CD4-positive, alpha-beta T cell (primary cell): ENCODE results near the gene PIAS2. TPM values are rescaled to one million over a fixed set of nuclear protein-coding genes. Genes with fewer than 3 reads are reported as not detected.

Experiments used
- ATAC-seq: fragments of 200-7000 bp; cut with Tn5 transposase; one replicate; pipeline ENCODE4 v1.10.0; 2022; ENCODE audit warnings: mild to moderate bottlenecking; ENCODE audit not compliant: poor library complexity
- CTCF ChIA-PET: fragments of 350-600 bp; sonication (Branson Sonifier 250); formaldehyde crosslinking; loops from one replicate; lab custom pipeline; 2021; ENCODE audit warnings: antibody characterized with exemption, inconsistent platforms; lab: Charles Lee
- POLR2A ChIA-PET: fragments of 350-600 bp; sonication (Branson Sonifier 250); formaldehyde crosslinking; loops from one replicate; lab custom pipeline; 2021; ENCODE audit warnings: antibody characterized with exemption, inconsistent platforms; lab: Charles Lee
- DNase-seq, 14 experiments: peaks; one replicate each; pipeline ENCODE4 v3.0.0-alpha.2; 2013 to 2020; ENCODE audit warnings: mixed read lengths in 2 of 14
- H3K27ac ChIP-seq, 2 donors: one replicate each; pipeline versions ENCODE4 v1.5.1 to v1.7.0; 2013; ENCODE audit warnings: low read length in 2 of 2, low read depth in 1 of 2, mild to moderate bottlenecking in 1 of 2
- H3K27me3 ChIP-seq, 2 experiments: 1 replicate in 1 of 2; 2 replicates in 1 of 2; pipeline versions ENCODE4 v1.6.1 to v1.7.0; 2013; ENCODE audit warnings: low read length in 2 of 2, control low read depth in 1 of 2, mild to moderate bottlenecking in 1 of 2, moderate library complexity in 1 of 2; ENCODE audit not compliant: insufficient read depth in 2 of 2, control insufficient read depth in 1 of 2
- H3K36me3 ChIP-seq: one replicate; pipeline ENCODE4 v1.6.1; 2013; ENCODE audit warnings: low read length, control low read depth; ENCODE audit not compliant: insufficient read depth
- H3K4me1 ChIP-seq: one replicate; pipeline ENCODE4 v1.6.1; 2013; ENCODE audit warnings: low read length, control low read depth; ENCODE audit not compliant: insufficient read depth
- H3K4me3 ChIP-seq: one replicate; pipeline ENCODE4 v1.5.1; 2013; ENCODE audit warnings: mild to moderate bottlenecking, low read length, moderate library complexity
- H3K9me3 ChIP-seq, 2 experiments: 1 replicate in 1 of 2; 2 replicates in 1 of 2; pipeline versions ENCODE4 v1.6.1 to v1.7.0; 2013; ENCODE audit warnings: low read length in 2 of 2, mild to moderate bottlenecking in 2 of 2, control low read depth in 1 of 2, moderate library complexity in 1 of 2; ENCODE audit not compliant: control insufficient read depth in 1 of 2, insufficient read depth in 1 of 2
- H3K27ac Mint-ChIP-seq: one replicate; pipeline ENCODE4 v1.8.0; 2020; ENCODE audit warnings: mixed read lengths
- H3K27me3 Mint-ChIP-seq: one replicate; pipeline ENCODE4 v1.8.0; 2021; ENCODE audit warnings: mixed read lengths
- H3K36me3 Mint-ChIP-seq: one replicate; pipeline ENCODE4 v1.8.0; 2021; ENCODE audit warnings: low read depth, mixed read lengths
- H3K4me1 Mint-ChIP-seq: one replicate; pipeline ENCODE4 v1.8.0; 2021; ENCODE audit warnings: low read depth, mixed read lengths
- H3K4me3 Mint-ChIP-seq: one replicate; pipeline ENCODE4 v1.8.0; 2020; ENCODE audit warnings: mild to moderate bottlenecking, mixed read lengths
- H3K9me3 Mint-ChIP-seq: one replicate; pipeline ENCODE4 v1.8.0; 2020; ENCODE audit warnings: mixed read lengths
- CTCF ChIP-seq: fragments of 200-600 bp; IDR thresholded peaks from one replicate; pipeline ENCODE4 v1.8.0; 2022; ENCODE audit warnings: antibody characterized with exemption, mild to moderate bottlenecking
- intact Hi-C, 2 experiments: fragments of 100-400 bp; cut with DNase I in 1 of 2; cut with micrococcal nuclease in 1 of 2; formaldehyde crosslinking; loops; one replicate each; pipeline versions ENCODE4 v1.15.1 to v1.9.0; 2023 to 2025; cut with DNase I, micrococcal nuclease
- total RNA-seq, 174 experiments: library from RNA in 2 of 174; stranded (reverse) in 2 of 174; gene quantifications; one replicate each; pipeline ENCODE4 v1.2.3 and lab custom pipeline; 2021 to 2026

The PIAS2 gene
- total RNA-seq, 2 experiments from 2014 or later, result 32.0 to 36.3 TPM

- H3K4me1 Mint-ChIP-seq, result no peaks in the 10 kb centered on the region
- no peaks in the 10 kb centered on the region for H3K4me1 ChIP-seq
- intact Hi-C loops, result no loop called here
- no peaks in the 10 kb centered on the region for H3K27me3 ChIP-seq
- ChIA-PET CTCF (no interaction called here), POLR2A (no interaction called here)
- H3K4me3 Mint-ChIP-seq, result no peak overlapping the region
- no peaks in the 10 kb centered on the region for H3K9me3 Mint-ChIP-seq
- peaks cover under 1% of the 10 kb centered on the region for H3K27me3 Mint-ChIP-seq
- H3K36me3 Mint-ChIP-seq, result no peaks in the 10 kb centered on the region
- no peaks in the 10 kb centered on the region for H3K9me3 ChIP-seq
- no peak overlapping the region for H3K27ac Mint-ChIP-seq
- H3K36me3 ChIP-seq, result no peaks in the 10 kb centered on the region
- ATAC-seq (no peak), DNase-seq (no peak)
- no peak overlapping the region for H3K27ac ChIP-seq
- no peak for TF ChIP-seq CTCF
- no peak overlapping the region for H3K4me3 ChIP-seq
These were observed 40.9 kb upstream of the PIAS2 start for GRCh38 chr18:46958209-46958608.

DNA sequence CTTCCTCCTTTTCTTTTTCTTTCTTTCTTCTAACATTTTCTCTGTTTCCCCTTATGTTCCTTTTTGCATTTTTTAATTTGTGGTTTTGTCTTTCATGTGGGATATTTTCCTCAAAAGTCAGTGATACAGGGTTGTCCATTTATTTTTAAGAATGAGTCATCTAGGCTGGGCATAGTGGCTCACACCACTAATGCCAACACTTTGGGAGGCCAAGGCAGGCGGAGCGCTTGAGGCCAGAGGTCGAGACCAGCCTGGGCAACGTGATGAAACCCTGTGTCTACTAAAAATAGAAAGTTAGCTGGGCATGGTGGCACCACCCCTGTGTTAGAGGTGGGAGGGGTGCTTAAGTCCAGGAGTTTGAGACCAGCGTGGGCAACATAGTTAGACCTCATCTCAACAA lies 35.9 kb upstream of the PIAS2 start:
- no peak overlapping the region for H3K27ac Mint-ChIP-seq
- H3K36me3 Mint-ChIP-seq, result no peaks in the 10 kb centered on the region
- no peaks in the 10 kb centered on the region for H3K36me3 ChIP-seq
- POLR2A ChIA-PET, result no interaction called here
- intact Hi-C loops, result no loop called here
- DNase-seq (no peak), ATAC-seq (no peak)
- no peak for TF ChIP-seq CTCF
- H3K9me3 ChIP-seq, result no peaks in the 10 kb centered on the region
- no peak overlapping the region for H3K4me3 Mint-ChIP-seq
- CTCF ChIA-PET, result no interaction called here
- H3K9me3 Mint-ChIP-seq, result no peaks in the 10 kb centered on the region
- no peaks in the 10 kb centered on the region for H3K4me1 Mint-ChIP-seq
- peaks cover 2 to 7% of the 10 kb centered on the region in 2 experiments for H3K27me3 ChIP-seq
- no peak overlapping the region for H3K27ac ChIP-seq
- peaks cover 23% of the 10 kb centered on the region for H3K27me3 Mint-ChIP-seq
- no peaks in the 10 kb centered on the region for H3K4me1 ChIP-seq
- no peak overlapping the region for H3K4me3 ChIP-seq

- TF ChIP-seq CTCF, result peak; percentile 28
- ATAC-seq (no peak), DNase-seq (peak in 2 of 14 experiments; percentile 5 to 17)
- Mint-ChIP-seq H3K4me1 (no peaks in the 10 kb centered on the region), H3K27ac (no peak overlapping the region), H3K27me3 (peaks cover 25% of the 10 kb centered on the region), H3K9me3 (no peaks in the 10 kb centered on the region), H3K4me3 (peak overlapping the region; percentile 68), H3K36me3 (no peaks in the 10 kb centered on the region)
- Histone ChIP-seq H3K27me3 (peaks cover 2 to 14% of the 10 kb centered on the region in 2 experiments), H3K36me3 (no peaks in the 10 kb centered on the region), H3K9me3 (no peaks in the 10 kb centered on the region), H3K27ac (no peak overlapping the region), H3K4me3 (no peak overlapping the region), H3K4me1 (peaks cover 5% of the 10 kb centered on the region)
- POLR2A ChIA-PET, result no interaction called here
- intact Hi-C loops, result no loop called here
- CTCF ChIA-PET, result interaction anchor here (0.7 kb wide), 1 partner anchor 96 kb away, joined by 3 read pairs; no protein-coding TSS in a partner anchor
These were observed 32.9 kb upstream of the PIAS2 start for GRCh38 chr18:46950064-46950656.
